Measurements from ENCODE around the gene PDZD2. TPM values are rescaled to one million over a fixed set of nuclear protein-coding genes. Genes with fewer than 3 reads are reported as not detected.
"Not testable (repeated sequence)": the region's sequence is repeated elsewhere in the genome, so short reads cannot be mapped to it uniquely, and the experiment has no call there.

The PDZD2 gene
- total RNA-seq, 2 experiments from 2014 or later, result not detected

GRCh38 chr5:31948006-31948405 is 309.1 kb downstream of the PDZD2 start:
- DNase-seq, result no peak
- ChIA-PET POLR2A (no interaction called here), CTCF (no interaction called here)
- H3K27me3 Mint-ChIP-seq, result peaks cover 5% of the 10 kb centered on the region
- no peaks in the 10 kb centered on the region for H3K36me3 Mint-ChIP-seq (ENCODE audit: low read depth)
- no peaks in the 10 kb centered on the region for H3K9me3 Mint-ChIP-seq
- no peak overlapping the region for H3K27ac Mint-ChIP-seq
- H3K4me1 Mint-ChIP-seq, result no peaks in the 10 kb centered on the region
- H3K4me3 Mint-ChIP-seq, result no peak overlapping the region

GRCh38 chr5:31952067-31952466 is 313.1 kb downstream of the PDZD2 start:
- H3K4me1 Mint-ChIP-seq, result no peaks in the 10 kb centered on the region
- POLR2A ChIA-PET, result no interaction called here
- no peaks in the 10 kb centered on the region for H3K36me3 Mint-ChIP-seq (ENCODE audit: low read depth)
- H3K9me3 Mint-ChIP-seq, result no peaks in the 10 kb centered on the region
- H3K27ac Mint-ChIP-seq, result no peak overlapping the region
- CTCF ChIA-PET, result no interaction called here
- no peak for DNase-seq
- H3K4me3 Mint-ChIP-seq, result no peak overlapping the region
- H3K27me3 Mint-ChIP-seq, result peaks cover 5% of the 10 kb centered on the region

- no peaks in the 10 kb centered on the region for H3K4me1 Mint-ChIP-seq
- ChIA-PET POLR2A (no interaction called here), CTCF (no interaction called here)
- peaks cover 4% of the 10 kb centered on the region for H3K27me3 Mint-ChIP-seq
- H3K9me3 Mint-ChIP-seq, result no peaks in the 10 kb centered on the region
- no peaks in the 10 kb centered on the region for H3K36me3 Mint-ChIP-seq (ENCODE audit: low read depth)
- H3K27ac Mint-ChIP-seq, result no peak overlapping the region
- no peak overlapping the region for H3K4me3 Mint-ChIP-seq
- DNase-seq, result no peak
These were observed 315.2 kb downstream of the PDZD2 start for GRCh38 chr5:31954091-31954490.

GRCh38 chr5:31957151-31957550 is 318.2 kb downstream of the PDZD2 start:
- CTCF ChIA-PET, result interaction anchor here (0.7 kb wide), 1 partner anchor 76 kb away, joined by 4 read pairs; no protein-coding TSS in a partner anchor
- Mint-ChIP-seq H3K4me3 (no peak overlapping the region), H3K27me3 (no peaks in the 10 kb centered on the region), H3K36me3 (ENCODE audit: low read depth) (no peaks in the 10 kb centered on the region), H3K27ac (no peak overlapping the region), H3K9me3 (no peaks in the 10 kb centered on the region), H3K4me1 (no peaks in the 10 kb centered on the region)
- DNase-seq, result no peak
- POLR2A ChIA-PET, result no interaction called here

- Mint-ChIP-seq H3K36me3 (ENCODE audit: low read depth) (no peaks in the 10 kb centered on the region), H3K27ac (no peak overlapping the region), H3K27me3 (no peaks in the 10 kb centered on the region), H3K4me3 (no peak overlapping the region), H3K4me1 (no peaks in the 10 kb centered on the region), H3K9me3 (peaks cover 2% of the 10 kb centered on the region)
- CTCF ChIA-PET, result no interaction called here
- DNase-seq, result no peak
- POLR2A ChIA-PET, result no interaction called here
These were observed 323.4 kb downstream of the PDZD2 start for GRCh38 chr5:31962351-31962751.

- no peak overlapping the region for H3K4me3 Mint-ChIP-seq
- POLR2A ChIA-PET, result no interaction called here
- CTCF ChIA-PET, result no interaction called here
- DNase-seq, result no peak
- H3K36me3 Mint-ChIP-seq (ENCODE audit: low read depth), result no peaks in the 10 kb centered on the region
- peaks cover 2% of the 10 kb centered on the region for H3K9me3 Mint-ChIP-seq
- H3K27me3 Mint-ChIP-seq, result no peaks in the 10 kb centered on the region
- H3K4me1 Mint-ChIP-seq, result no peaks in the 10 kb centered on the region
- H3K27ac Mint-ChIP-seq, result no peak overlapping the region
These were observed 324.0 kb downstream of the PDZD2 start for GRCh38 chr5:31962871-31963307.

GRCh38 chr5:31963358-31964006 is 324.6 kb downstream of the PDZD2 start:
- Mint-ChIP-seq H3K36me3 (ENCODE audit: low read depth) (no peaks in the 10 kb centered on the region), H3K4me3 (no peak overlapping the region), H3K27me3 (no peaks in the 10 kb centered on the region), H3K27ac (no peak overlapping the region), H3K4me1 (no peaks in the 10 kb centered on the region), H3K9me3 (peaks cover 2% of the 10 kb centered on the region)
- ChIA-PET CTCF (no interaction called here), POLR2A (no interaction called here)
- DNase-seq, result no peak

GRCh38 chr5:31964007-31964360 is 325.1 kb downstream of the PDZD2 start:
- ChIA-PET POLR2A (no interaction called here), CTCF (no interaction called here)
- H3K4me3 Mint-ChIP-seq, result no peak overlapping the region
- H3K27ac Mint-ChIP-seq, result no peak overlapping the region
- H3K27me3 Mint-ChIP-seq, result no peaks in the 10 kb centered on the region
- no peak for DNase-seq
- no peaks in the 10 kb centered on the region for H3K4me1 Mint-ChIP-seq
- no peaks in the 10 kb centered on the region for H3K36me3 Mint-ChIP-seq (ENCODE audit: low read depth)
- peaks cover 2% of the 10 kb centered on the region for H3K9me3 Mint-ChIP-seq

GRCh38 chr5:31965227-31965626 is 326.3 kb downstream of the PDZD2 start:
- Mint-ChIP-seq H3K27ac (no peak overlapping the region), H3K27me3 (no peaks in the 10 kb centered on the region), H3K36me3 (ENCODE audit: low read depth) (no peaks in the 10 kb centered on the region), H3K4me1 (no peaks in the 10 kb centered on the region), H3K4me3 (no peak overlapping the region), H3K9me3 (peaks cover 2% of the 10 kb centered on the region)
- POLR2A ChIA-PET, result no interaction called here
- DNase-seq, result no peak
- CTCF ChIA-PET, result no interaction called here

GRCh38 chr5:31966936-31967335 is 328.0 kb downstream of the PDZD2 start:
- H3K4me3 Mint-ChIP-seq, result no peak overlapping the region
- no peaks in the 10 kb centered on the region for H3K36me3 Mint-ChIP-seq (ENCODE audit: low read depth)
- no peak for DNase-seq
- H3K27ac Mint-ChIP-seq, result no peak overlapping the region
- POLR2A ChIA-PET, result no interaction called here
- peaks cover 2% of the 10 kb centered on the region for H3K9me3 Mint-ChIP-seq
- no peaks in the 10 kb centered on the region for H3K27me3 Mint-ChIP-seq
- CTCF ChIA-PET, result no interaction called here
- no peaks in the 10 kb centered on the region for H3K4me1 Mint-ChIP-seq

- CTCF ChIA-PET, result no interaction called here
- no peak overlapping the region for H3K27ac Mint-ChIP-seq
These were observed 328.5 kb downstream of the PDZD2 start for GRCh38 chr5:31967461-31967860.

GRCh38 chr5:31972558-31972957 is 333.6 kb downstream of the PDZD2 start:
- Mint-ChIP-seq H3K4me1 (peaks cover 6% of the 10 kb centered on the region), H3K27me3 (no peaks in the 10 kb centered on the region), H3K27ac (no peak overlapping the region), H3K4me3 (no peak overlapping the region), H3K36me3 (ENCODE audit: low read depth) (no peaks in the 10 kb centered on the region), H3K9me3 (no peaks in the 10 kb centered on the region)
- no peak for DNase-seq
- POLR2A ChIA-PET, result no interaction called here
- CTCF ChIA-PET, result no interaction called here

More at GRCh38 chr5:31967461-31967860, 328.5 kb downstream of the PDZD2 start:
- no peak for DNase-seq
- Mint-ChIP-seq H3K4me3 (no peak overlapping the region), H3K9me3 (peaks cover 2% of the 10 kb centered on the region), H3K27me3 (no peaks in the 10 kb centered on the region), H3K4me1 (no peaks in the 10 kb centered on the region), H3K36me3 (ENCODE audit: low read depth) (no peaks in the 10 kb centered on the region)
- POLR2A ChIA-PET, result no interaction called here

- H3K36me3 Mint-ChIP-seq (ENCODE audit: low read depth); DNase-seq; H3K4me1 Mint-ChIP-seq; CTCF ChIA-PET; H3K27me3 Mint-ChIP-seq; H3K27ac Mint-ChIP-seq; H3K9me3 Mint-ChIP-seq; POLR2A ChIA-PET; H3K4me3 Mint-ChIP-seq: not testable (repeated sequence)
These were observed 336.3 kb downstream of the PDZD2 start for GRCh38 chr5:31975189-31975612.

- peaks cover 6% of the 10 kb centered on the region for H3K4me1 Mint-ChIP-seq
- ChIA-PET POLR2A (no interaction called here), CTCF (interaction anchor here (0.7 kb wide), 1 partner anchor 148 kb away, joined by 7 read pairs; no protein-coding TSS in a partner anchor)
- no peak overlapping the region for H3K27ac Mint-ChIP-seq
- no peaks in the 10 kb centered on the region for H3K36me3 Mint-ChIP-seq (ENCODE audit: low read depth)
- H3K9me3 Mint-ChIP-seq, result no peaks in the 10 kb centered on the region
- no peak overlapping the region for H3K4me3 Mint-ChIP-seq
- H3K27me3 Mint-ChIP-seq, result no peaks in the 10 kb centered on the region
- no peak for DNase-seq
These were observed 337.2 kb downstream of the PDZD2 start for GRCh38 chr5:31976169-31976568.
